Measurements from ENCODE around the gene RCVRN. TPM values are rescaled to one million over a fixed set of nuclear protein-coding genes. Genes with fewer than 3 reads are reported as not detected.

RCVRN gene
- total RNA-seq, 6 donors from 2014 or later = 0.10 to 6.9 (median 0.27) TPM; not detected in 2

- no peak for TF ChIP-seq POLR2AphosphoS5 (IDR thresholded peaks at IDR 0.05)
- no peak for TF ChIP-seq EP300 (IDR thresholded peaks at IDR 0.05)
- TF ChIP-seq CTCF (IDR thresholded peaks at IDR 0.05) = no peak
- no peak for TF ChIP-seq POLR2A (IDR thresholded peaks at IDR 0.05)
- DNase-seq (no peak), ATAC-seq (ENCODE audit: low FRiP score in 2 of 2) (no peak)
- Histone ChIP-seq H3K27ac (no peak overlapping the region), H3K9me3 (peaks cover 7 to 16% (median 9%) of the 10 kb centered on the region in 4 donors), H3K4me1 (no peaks in the 10 kb centered on the region), H3K36me3 (no peaks in the 10 kb centered on the region), H3K4me3 (no peak overlapping the region), H3K27me3 (no peaks in the 10 kb centered on the region)
- 76 to 84% methylated on average over 8 of the region's 8 CpGs for WGBS, 2 donors
Observed at GRCh38 chr17:9887508-9887907, 17.6 kb downstream of the RCVRN start.

- Histone ChIP-seq H3K9me3 (peaks cover 7 to 20% (median 12%) of the 10 kb centered on the region in 4 donors), H3K27me3 (no peaks in the 10 kb centered on the region), H3K27ac (no peak overlapping the region), H3K36me3 (no peaks in the 10 kb centered on the region), H3K4me3 (no peak overlapping the region), H3K4me1 (no peaks in the 10 kb centered on the region)
- TF ChIP-seq CTCF (IDR thresholded peaks at IDR 0.05) (no peak), EP300 (IDR thresholded peaks at IDR 0.05) (no peak), POLR2A (IDR thresholded peaks at IDR 0.05) (no peak), POLR2AphosphoS5 (IDR thresholded peaks at IDR 0.05) (no peak)
- WGBS, 2 donors = 77 to 90% methylated on average over 5 of the region's 5 CpGs
- DNase-seq (no peak), ATAC-seq (ENCODE audit: low FRiP score in 2 of 2) (no peak)
Observed at GRCh38 chr17:9886141-9886930, 18.7 kb downstream of the RCVRN start.

GRCh38 chr17:9883451-9883850, 21.6 kb downstream of the RCVRN start:
- no peaks in the 10 kb centered on the region for H3K36me3 ChIP-seq
- ATAC-seq (ENCODE audit: low FRiP score in 2 of 2) (no peak), DNase-seq (no peak)
- no peak overlapping the region for H3K27ac ChIP-seq
- H3K4me1 ChIP-seq = no peaks in the 10 kb centered on the region
- no peaks in the 10 kb centered on the region for H3K27me3 ChIP-seq
- no peak overlapping the region for H3K4me3 ChIP-seq
- TF ChIP-seq POLR2A (IDR thresholded peaks at IDR 0.05) (no peak), CTCF (IDR thresholded peaks at IDR 0.05) (no peak), EP300 (IDR thresholded peaks at IDR 0.05) (no peak), POLR2AphosphoS5 (IDR thresholded peaks at IDR 0.05) (no peak)
- H3K9me3 ChIP-seq = peaks cover 7 to 20% (median 12%) of the 10 kb centered on the region in 4 donors

GRCh38 chr17:9880582-9880999, 24.5 kb downstream of the RCVRN start:
- ATAC-seq (ENCODE audit: low FRiP score in 2 of 2) = peak in 1 of 2 donors; percentile 66
- 49 to 77% methylated on average over 3 of the region's 3 CpGs for WGBS, 2 donors
- H3K9me3 ChIP-seq = peaks cover 7 to 20% (median 12%) of the 10 kb centered on the region in 4 donors

More at GRCh38 chr17:9880582-9880999, 24.5 kb downstream of the RCVRN start:
- Histone ChIP-seq H3K4me1 (peaks cover 0 to 7% (median 0%) of the 10 kb centered on the region in 4 donors), H3K36me3 (no peaks in the 10 kb centered on the region), H3K27ac (no peak overlapping the region), H3K27me3 (no peaks in the 10 kb centered on the region), H3K4me3 (no peak overlapping the region)
- TF ChIP-seq POLR2AphosphoS5 (IDR thresholded peaks at IDR 0.05) (no peak), CTCF (IDR thresholded peaks at IDR 0.05) (no peak), EP300 (IDR thresholded peaks at IDR 0.05) (no peak), POLR2A (IDR thresholded peaks at IDR 0.05) (no peak)
- peak in 1 of 2 donors; percentile 26 for DNase-seq

Measured in upper lobe of left lung (tissue), 6 donors.